Colonic mucosa (tissue), 4 donors: ENCODE data around the gene GALNT9. TPM values are rescaled to one million over a fixed set of nuclear protein-coding genes. Genes with fewer than 3 reads are reported as not detected.

Experiments used
- DNase-seq: peaks from one replicate; pipeline ENCODE4 v3.0.0-alpha.2; 2020
- H3K27ac ChIP-seq: fragments of 200-600 bp; one replicate; pipeline ENCODE4 v1.8.0; 2021
- H3K27me3 ChIP-seq: fragments of 200-600 bp; one replicate; pipeline ENCODE4 v1.8.0; 2021
- H3K36me3 ChIP-seq: fragments of 200-600 bp; one replicate; pipeline ENCODE4 v1.8.0; 2021
- H3K4me1 ChIP-seq: fragments of 200-600 bp; one replicate; pipeline ENCODE4 v1.8.0; 2021; ENCODE audit warnings: mild to moderate bottlenecking
- H3K4me3 ChIP-seq: fragments of 200-600 bp; one replicate; pipeline ENCODE4 v1.8.0; 2021
- H3K9ac ChIP-seq, 2 donors: one replicate each; pipeline ENCODE4 v1.7.0; 2013; ENCODE audit warnings: control low read depth in 2 of 2, low read depth in 2 of 2, low read length in 2 of 2
- H3K9me3 ChIP-seq: fragments of 200-600 bp; one replicate; pipeline ENCODE4 v1.8.0; 2021
- CTCF ChIP-seq: fragments of 200-600 bp; IDR thresholded peaks from one replicate; pipeline ENCODE4 v1.8.0; 2022; ENCODE audit warnings: antibody characterized with exemption, mild to moderate bottlenecking
- intact Hi-C: fragments of 100-400 bp; cut with DNase I; formaldehyde crosslinking; loops from one replicate; pipeline ENCODE4 v1.14.1; 2022
- total RNA-seq, 2 donors: library from RNA; stranded (reverse); fragmentation: NEBNext Ultra II Directional in 1 of 2; extraction: Animal tissue kit (Norgen Biotek cat#: 25700) in 1 of 2; gene quantifications; one replicate each; pipeline ENCODE4 v1.2.1, GENCODE V29; 2021
- donor health status: healthy.
- donor health status: DM: no; HTN: no; CAD: no.
- donor health status: DM: no; HTN: no; CAD: no.

GALNT9 gene
- total RNA-seq, 2 donors from 2014 or later: 0.45 TPM; not detected in 1

GRCh38 chr12:132214161-132214476 is 115.3 kb downstream of the GALNT9 start:
- H3K27me3 ChIP-seq: no peaks in the 10 kb centered on the region
- no peak for TF ChIP-seq CTCF
- H3K9me3 ChIP-seq: no peaks in the 10 kb centered on the region
- intact Hi-C loops: no loop called here
- DNase-seq: no peak
- H3K36me3 ChIP-seq: no peaks in the 10 kb centered on the region
- no peak overlapping the region for H3K9ac ChIP-seq
- no peak overlapping the region for H3K4me3 ChIP-seq
- H3K4me1 ChIP-seq: no peaks in the 10 kb centered on the region
- no peak overlapping the region for H3K27ac ChIP-seq

- intact Hi-C loops: no loop called here
- Histone ChIP-seq H3K9ac (no peak overlapping the region), H3K4me3 (no peak overlapping the region), H3K4me1 (no peaks in the 10 kb centered on the region), H3K9me3 (no peaks in the 10 kb centered on the region), H3K36me3 (no peaks in the 10 kb centered on the region), H3K27ac (no peak overlapping the region), H3K27me3 (no peaks in the 10 kb centered on the region)
- TF ChIP-seq CTCF: no peak
- no peak for DNase-seq
These were observed 115.8 kb downstream of the GALNT9 start for GRCh38 chr12:132213359-132214160.

GRCh38 chr12:132211816-132212215 is 117.6 kb downstream of the GALNT9 start:
- no peak overlapping the region for H3K27ac ChIP-seq
- no peak for TF ChIP-seq CTCF

GRCh38 chr12:132211326-132211725 is 118.1 kb downstream of the GALNT9 start:
- no peak for DNase-seq
- H3K27ac ChIP-seq: no peak overlapping the region
- intact Hi-C loops: no loop called here
- H3K4me3 ChIP-seq: no peak overlapping the region
- H3K9ac ChIP-seq: no peak overlapping the region
- H3K27me3 ChIP-seq: no peaks in the 10 kb centered on the region
- no peaks in the 10 kb centered on the region for H3K9me3 ChIP-seq
- no peaks in the 10 kb centered on the region for H3K36me3 ChIP-seq
- no peak for TF ChIP-seq CTCF
- no peaks in the 10 kb centered on the region for H3K4me1 ChIP-seq

More at GRCh38 chr12:132211816-132212215, 117.6 kb downstream of the GALNT9 start:
- Histone ChIP-seq H3K36me3 (no peaks in the 10 kb centered on the region), H3K27me3 (no peaks in the 10 kb centered on the region), H3K9me3 (no peaks in the 10 kb centered on the region), H3K4me1 (no peaks in the 10 kb centered on the region), H3K4me3 (no peak overlapping the region), H3K9ac (no peak overlapping the region)
- DNase-seq: no peak
- intact Hi-C loops: no loop called here

GRCh38 chr12:132210223-132211055 is 119.0 kb downstream of the GALNT9 start:
- Histone ChIP-seq H3K4me1 (no peaks in the 10 kb centered on the region), H3K27me3 (peaks cover 7% of the 10 kb centered on the region), H3K4me3 (no peak overlapping the region), H3K9ac (no peak overlapping the region), H3K9me3 (no peaks in the 10 kb centered on the region), H3K36me3 (no peaks in the 10 kb centered on the region), H3K27ac (no peak overlapping the region)
- DNase-seq: no peak
- TF ChIP-seq CTCF: no peak
- intact Hi-C loops: no loop called here
